NCI-H2171 treated with DMSO at 0.1 percent for 48 hours (cell line): ENCODE data around the gene STK32A.
"Not testable (repeated sequence)": the region's sequence is repeated elsewhere in the genome, so short reads cannot be mapped to it uniquely, and the experiment has no call there.

Experiments used
- DNase-seq: peaks from one replicate; lab custom pipeline; 2025; lab: John Stamatoyannopoulos, UW

Gene STK32A

DNA sequence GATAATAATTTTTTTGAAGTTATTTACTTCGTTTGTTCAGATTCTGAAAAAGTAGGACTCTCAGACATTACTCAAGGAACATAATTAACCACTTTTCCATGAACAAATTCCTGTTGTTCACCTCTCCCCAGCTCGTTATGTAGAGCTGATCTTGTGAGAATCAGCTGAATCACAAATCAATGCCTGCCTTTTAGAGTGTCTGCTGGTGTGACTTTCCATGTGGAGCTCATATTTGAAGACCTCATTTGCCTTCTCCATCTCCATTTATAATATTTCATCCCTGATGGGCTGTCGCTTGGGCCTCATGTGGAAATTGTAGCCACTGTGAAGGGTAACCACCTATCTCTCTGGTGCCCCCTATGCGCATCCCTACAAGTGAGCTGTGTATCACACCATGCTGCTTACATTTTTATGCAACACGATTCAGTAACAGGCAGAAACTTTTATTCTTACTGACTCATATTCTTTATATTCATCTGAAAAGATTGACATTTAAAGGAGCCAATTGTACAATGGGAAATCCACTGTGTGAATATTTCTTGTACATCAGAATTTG lies 111.3 kb downstream of the STK32A start:
- DNase-seq, result no peak

DNA sequence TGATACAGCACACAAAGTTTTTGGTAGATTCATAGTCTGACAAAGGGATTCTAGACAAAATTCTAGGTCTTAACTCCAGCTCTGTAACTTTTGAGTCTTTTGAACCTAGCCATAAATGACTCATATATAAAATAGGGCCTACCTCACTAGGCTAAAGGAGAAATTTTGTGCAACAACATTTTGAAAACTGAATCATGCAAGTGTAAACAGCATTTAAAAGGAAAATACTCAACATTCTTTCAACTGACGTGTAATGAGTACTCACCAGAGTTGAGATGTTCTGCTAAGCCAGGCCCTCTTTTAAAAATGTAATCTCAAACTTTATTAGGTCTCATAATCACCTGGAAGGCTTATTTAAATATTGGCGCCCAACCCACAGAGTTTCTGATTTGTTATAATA lies 113.2 kb downstream of the STK32A start:
- no peak for DNase-seq

DNA sequence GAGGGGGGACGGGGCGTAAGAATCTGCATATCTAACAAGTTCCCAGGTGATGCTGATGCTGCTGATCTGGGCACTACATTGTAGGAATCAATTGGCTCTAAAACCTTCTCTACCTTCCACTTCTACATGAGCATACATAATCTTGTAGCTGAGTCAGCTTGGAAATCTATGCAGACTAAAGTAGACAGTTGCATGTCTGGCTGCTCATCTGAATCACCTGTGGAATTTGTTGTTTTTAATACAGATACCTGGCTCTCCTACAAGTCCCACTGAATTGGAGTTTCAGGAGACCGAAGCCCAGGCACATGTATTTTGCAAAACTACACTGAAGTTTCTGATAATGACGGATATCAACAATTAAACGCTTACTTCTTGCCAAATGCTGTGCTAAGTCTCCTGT lies 113.6 kb downstream of the STK32A start:
- DNase-seq, result no peak

- no peak for DNase-seq
Observed at GRCh38 chr5:147349241-147349640, 114.4 kb downstream of the STK32A start.

DNA sequence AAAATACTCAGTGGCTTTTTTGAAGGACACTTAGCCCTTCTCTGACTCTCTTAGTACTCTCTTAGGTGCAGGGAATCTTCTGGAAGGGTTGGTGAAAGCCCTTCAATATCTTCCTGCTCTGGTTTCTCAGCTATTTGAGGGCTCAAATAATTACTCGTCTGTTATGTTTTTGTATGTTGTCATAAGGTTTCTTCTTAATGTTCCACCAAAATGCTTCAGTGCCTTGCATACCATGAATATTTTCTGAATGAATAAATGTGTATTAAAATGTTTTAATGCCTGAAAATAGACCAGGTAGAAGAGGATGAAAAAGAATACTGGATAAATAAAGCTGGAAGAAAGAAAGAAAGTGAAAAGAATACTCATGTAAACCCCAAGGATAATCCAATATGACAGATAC lies 124.3 kb downstream of the STK32A start:
- DNase-seq, result no peak

DNA sequence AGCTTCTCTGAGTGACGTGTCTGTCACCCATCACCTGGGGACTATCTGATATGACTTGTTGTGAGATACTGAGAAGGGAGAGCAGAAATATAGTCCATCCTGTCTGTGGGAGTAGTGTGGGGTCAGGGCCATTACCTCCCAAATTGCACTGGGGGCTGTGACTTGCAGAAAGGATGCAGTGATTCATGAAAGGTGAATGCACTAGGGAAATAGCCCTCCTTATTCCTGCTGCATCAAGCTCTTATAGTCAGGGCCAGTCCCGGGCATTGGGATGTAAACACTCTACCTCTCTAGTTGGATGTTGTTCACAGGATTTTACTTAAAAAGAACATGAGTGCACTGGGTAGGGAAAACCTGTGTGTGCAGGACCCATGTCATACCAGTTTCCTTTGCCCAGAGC lies 124.8 kb downstream of the STK32A start:
- DNase-seq, result no peak

DNA sequence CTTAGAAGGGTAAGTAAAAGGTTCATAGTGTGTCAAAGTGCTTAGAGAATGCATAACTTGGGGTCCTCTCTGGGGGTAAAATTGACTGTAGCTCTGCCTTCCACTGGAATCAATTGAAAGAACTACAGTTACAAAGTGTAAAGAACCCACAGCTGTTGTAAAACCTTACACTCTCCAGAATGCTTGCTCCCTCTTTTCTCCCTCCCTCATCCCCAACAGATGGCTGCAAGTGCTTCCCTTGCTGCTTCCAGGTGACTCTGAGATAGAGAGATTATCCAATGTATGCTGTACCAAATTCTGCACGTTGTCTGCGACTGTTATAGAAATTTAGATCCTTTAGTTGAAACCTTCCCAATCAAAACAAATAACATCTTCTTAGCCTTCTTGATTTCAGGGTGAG lies 126.0 kb downstream of the STK32A start:
- peak; percentile 44 for DNase-seq

DNA sequence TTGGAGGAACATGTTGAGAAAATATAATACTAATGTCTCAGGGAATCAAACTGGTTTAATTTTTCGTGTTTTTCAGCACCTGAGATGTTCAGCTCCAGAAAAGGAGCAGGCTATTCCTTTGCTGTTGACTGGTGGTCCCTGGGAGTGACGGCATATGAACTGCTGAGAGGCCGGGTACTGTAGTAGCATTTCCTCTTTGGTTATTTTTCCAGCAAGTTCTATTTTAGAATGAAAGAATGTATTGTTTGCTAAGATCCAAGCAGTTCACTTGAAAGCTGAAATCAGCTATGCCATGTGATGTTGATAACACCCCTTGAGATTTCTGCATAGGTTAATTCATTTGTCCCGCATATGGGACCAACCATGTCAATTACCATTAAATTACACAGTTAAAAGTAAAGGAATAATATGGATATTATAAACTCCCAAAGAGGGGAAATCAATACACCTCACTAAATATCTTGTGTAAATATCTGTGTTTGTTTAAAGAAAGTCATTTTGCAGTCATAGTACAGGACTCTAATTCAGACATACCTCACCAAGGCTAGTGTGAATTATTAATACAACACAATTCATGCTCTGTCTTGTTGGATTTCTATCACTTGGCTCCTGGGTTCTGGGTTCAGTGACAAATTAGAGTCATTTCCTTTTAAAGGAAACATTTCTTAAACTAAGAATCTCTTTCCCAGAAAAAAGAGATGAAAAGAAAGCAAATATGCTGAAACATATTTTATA lies 126.8 kb downstream of the STK32A start:
- no peak for DNase-seq

- not testable (repeated sequence) for DNase-seq
Observed at GRCh38 chr5:147367381-147367780, 132.6 kb downstream of the STK32A start.

- peak; percentile 6 for DNase-seq
Observed at GRCh38 chr5:147369742-147370374, 135.0 kb downstream of the STK32A start.

GRCh38 chr5:147371290-147371689 lies 136.5 kb downstream of the STK32A start:
- DNase-seq, result no peak

DNA sequence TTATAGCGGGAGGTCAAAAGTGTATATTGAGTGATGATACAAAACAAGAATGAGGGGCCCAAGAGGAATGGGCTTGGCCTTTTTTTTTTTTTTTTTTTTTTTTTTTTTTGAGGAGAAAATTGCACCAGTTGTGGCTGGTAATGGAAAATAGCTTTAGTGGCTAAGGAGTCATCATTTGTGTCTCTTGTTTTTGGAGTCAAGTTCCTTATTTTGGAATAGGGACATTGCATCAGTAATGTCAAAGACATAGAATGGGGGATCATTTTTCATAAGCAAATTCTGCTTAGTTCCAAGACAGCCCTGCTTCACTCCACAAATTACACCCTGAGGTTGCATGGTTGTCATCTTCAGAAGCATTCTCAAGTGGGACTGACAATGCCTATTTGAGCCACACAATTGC lies 137.4 kb downstream of the STK32A start:
- DNase-seq, result no peak

DNA sequence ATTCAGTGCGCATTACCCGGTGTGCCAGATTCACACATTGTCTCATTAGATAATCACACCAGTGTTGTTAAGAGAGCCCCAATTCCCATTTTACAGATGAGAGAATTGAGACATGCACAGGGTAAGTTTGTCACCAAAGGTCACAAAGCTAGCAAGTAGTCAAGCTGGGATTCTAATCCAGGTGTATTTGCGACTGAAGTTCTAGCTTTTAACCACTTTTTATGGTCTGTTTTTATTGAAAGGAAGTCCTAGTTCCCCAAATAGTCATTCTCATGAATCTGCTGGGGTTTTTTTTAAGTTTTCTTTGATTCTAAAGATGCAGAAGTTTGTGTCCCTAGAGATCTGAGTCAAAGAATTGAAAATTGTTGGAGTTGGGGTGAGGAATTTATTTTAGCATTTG lies 138.5 kb downstream of the STK32A start:
- no peak for DNase-seq

- DNase-seq, result no peak
Observed at GRCh38 chr5:147375151-147375550, 140.3 kb downstream of the STK32A start.

DNA sequence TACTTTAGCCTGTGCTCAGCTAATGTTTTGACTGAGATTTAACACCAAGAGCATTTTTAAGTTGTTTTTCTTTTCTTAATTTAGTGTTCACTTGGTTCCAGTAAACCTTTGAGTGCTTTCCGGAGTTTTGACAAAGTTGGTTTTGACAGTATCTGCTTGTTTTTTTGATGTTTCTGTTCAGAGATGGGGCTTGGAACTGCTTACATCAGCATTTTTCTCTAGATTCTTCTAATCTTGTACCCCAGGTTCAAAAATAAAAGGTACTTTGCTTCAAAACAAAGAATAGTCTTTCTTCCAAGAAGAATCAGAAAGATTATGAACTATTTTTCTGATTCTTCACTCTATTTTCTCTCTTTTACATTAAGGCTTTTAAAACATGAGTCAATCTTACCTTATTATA lies 142.9 kb downstream of the STK32A start:
- no peak for DNase-seq

DNA sequence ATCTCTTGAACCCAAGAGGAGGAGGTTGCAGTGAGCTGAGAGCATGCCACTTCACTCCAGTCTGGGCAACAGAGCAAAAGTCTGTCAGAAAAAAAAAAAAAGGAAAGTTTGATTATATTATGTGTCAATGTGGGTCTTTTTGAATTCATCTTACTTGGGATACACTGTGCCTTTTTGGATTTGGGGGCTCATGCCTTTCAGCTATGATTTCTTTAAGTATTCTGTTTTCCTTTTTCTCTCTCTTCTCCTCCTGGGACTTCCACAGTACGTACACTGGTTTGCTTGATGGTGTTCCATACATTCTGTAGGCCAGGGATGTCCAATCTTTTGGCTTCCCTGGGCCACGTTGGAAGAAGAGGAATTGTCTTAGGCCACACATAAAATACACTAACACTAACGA lies 146.7 kb downstream of the STK32A start:
- DNase-seq, result no peak

DNA sequence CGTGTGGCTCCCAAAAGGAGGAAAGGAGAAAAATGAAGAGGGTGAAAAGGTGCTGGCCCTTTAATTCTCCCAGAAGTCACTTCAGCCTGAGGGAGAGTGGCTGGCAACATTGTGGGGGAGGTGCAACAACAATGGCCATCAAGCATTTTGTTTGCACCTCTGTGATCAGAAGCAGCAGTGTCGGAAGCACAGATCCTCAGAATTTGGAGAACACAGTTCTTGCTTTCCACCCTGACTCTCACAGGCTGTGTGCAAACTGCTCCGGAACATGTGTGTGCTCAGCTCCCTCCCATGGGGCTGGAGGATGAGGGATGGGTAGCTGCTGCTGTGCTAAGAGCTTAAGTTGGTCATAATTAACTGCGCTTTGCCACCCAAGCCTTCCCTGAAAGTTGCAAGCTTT lies 147.9 kb downstream of the STK32A start:
- no peak for DNase-seq

DNA sequence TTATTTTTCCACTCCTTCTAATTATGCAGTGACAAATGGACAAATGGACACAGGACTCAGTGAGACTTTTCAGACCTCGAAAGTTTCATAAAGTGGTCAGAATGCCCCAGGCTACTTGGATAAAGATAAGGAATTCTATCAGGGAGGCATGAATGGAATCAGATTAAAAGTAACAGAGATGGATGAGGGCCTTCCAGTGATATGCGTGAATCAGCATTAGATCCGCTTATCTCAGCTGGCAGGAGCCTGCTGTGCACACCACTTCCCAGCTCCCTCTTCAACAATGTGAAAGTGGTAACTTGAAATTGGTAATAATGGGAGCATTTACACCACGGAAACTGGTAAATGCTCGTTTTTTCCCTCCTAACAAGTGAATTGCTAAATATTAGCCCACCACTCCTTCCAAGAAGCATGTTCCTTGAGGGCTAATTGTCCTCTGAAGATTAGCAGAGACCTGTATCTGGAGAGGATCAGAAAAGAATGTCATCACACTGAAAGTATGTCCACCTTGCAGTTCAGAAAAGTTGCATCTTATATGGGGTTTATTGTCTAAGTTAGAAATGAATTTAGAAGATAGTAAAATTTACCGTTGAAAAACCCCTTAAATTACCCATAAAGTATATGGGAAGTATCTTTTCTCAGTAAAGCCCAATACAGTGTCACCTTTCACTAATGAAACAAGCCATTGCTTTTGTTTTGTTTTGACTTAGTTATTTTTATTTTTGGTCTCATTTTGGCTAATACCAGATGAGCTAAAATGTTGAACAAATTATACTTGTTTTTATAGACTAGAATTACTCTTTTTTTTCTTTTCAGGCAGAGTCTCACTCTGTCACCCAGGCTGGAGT lies 149.7 kb downstream of the STK32A start:
- no peak for DNase-seq

GRCh38 chr5:147387109-147387508 lies 152.3 kb downstream of the STK32A start:
- no peak for DNase-seq

DNA sequence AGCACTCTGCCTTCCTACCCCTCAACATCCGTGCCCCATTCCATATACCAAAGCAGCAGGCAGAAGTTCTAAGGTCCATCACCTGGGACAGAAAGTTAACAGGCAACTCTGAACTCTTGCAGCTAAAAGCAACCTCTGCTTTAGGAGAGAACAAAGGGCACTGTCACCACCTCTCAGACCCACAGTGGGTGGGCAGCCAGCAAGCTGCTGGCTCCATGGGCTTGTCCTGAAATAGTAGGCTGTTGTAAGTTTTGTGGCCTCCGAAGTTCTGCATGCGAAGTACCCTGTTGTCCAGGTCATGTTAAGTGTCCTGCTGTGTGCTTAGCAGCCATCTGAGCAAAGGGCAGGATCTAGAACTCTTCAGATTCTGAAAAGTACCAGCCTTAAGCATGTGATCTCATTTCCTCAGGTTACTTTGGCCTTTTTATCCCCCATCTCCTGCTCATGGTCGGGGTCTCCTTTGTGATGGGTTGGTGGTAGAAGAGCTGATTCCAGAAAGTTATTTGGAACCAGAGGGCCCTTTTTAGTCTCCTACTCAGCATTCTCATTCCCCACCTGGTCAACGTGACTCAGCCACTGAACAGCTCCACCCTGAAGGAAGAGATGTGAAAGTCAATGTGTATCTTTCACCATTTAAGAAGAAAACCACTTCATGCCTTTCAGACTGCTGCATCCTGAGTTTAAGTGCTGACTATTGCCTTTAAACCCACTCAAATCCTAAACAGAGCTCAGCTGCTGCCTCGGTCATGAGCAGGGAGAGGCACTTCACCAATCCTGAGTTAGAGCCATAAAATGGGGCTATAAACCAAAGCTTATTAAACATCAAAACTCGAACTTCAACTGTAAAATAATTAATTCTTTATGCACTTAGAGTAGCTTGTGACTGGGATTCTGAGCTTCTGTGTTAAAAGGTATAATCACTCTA lies 153.6 kb downstream of the STK32A start:
- no peak for DNase-seq

GRCh38 chr5:147390654-147391225 lies 155.9 kb downstream of the STK32A start:
- DNase-seq, result no peak
